ENCODE data around the gene CXCR4. TPM values are rescaled to one million over a fixed set of nuclear protein-coding genes. Genes with fewer than 3 reads are reported as not detected.

CXCR4 gene
- total and polyA plus RNA-seq, 12 donors: 1.5 to 24.0 (median 4.4) TPM

DNA sequence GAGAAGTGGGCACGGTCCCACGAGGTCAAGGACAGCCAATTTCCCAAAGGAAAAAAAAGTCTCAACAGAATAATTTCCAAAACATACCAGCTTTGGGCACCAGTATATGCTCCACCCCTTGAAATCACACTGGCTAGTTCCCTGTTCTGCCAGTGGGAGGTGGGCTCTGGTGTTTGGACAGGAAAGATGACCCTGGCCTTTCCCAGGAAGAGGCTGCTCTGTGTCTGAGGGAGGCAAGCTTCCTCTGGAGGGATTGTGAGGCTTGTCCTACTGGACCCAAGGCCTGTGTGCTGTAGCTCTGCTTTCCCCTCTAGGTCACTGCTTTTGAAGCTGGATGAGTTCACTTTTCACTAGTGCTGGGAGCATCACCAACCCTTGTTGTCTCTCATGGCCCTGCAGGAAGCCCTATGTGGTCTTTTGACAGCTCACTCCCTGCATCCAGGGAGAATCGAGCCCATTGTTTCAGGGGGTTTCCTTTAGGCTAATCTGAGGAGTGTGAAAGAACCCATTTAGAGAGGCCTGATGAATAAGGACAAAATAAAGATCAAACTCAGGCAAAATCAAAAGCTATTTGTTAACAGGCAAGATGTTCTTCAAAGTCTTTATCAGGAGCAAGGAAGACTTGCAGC is 36.3 kb downstream of the CXCR4 start:
- H3K27me3 ChIP-seq: no peaks in the 10 kb centered on the region
- H3K9me3 ChIP-seq: peaks cover 0 to 7% (median 0%) of the 10 kb centered on the region in 11 donors
- H3K27ac ChIP-seq: no peak overlapping the region
- H3K4me3 ChIP-seq: no peak overlapping the region
- no peaks in the 10 kb centered on the region for H3K36me3 ChIP-seq
- intact Hi-C loops (cut with DNase I): no loop called here
- H3K4me1 ChIP-seq: no peaks in the 10 kb centered on the region
- DNase-seq: no peak
- WGBS, 2 donors: 79 to 82% methylated on average over 3 of the region's 3 CpGs
- ATAC-seq: no peak
- TF ChIP-seq CTCF (IDR thresholded peaks at IDR 0.05): no peak

- Histone ChIP-seq H3K36me3 (no peaks in the 10 kb centered on the region), H3K4me3 (no peak overlapping the region), H3K9me3 (peaks cover 0 to 7% (median 0%) of the 10 kb centered on the region in 11 donors), H3K4me1 (no peaks in the 10 kb centered on the region), H3K27me3 (no peaks in the 10 kb centered on the region), H3K27ac (no peak overlapping the region)
- intact Hi-C loops (cut with DNase I): no loop called here
- ATAC-seq: no peak
- WGBS, 2 donors: 88 to 89% methylated on average over 2 of the region's 2 CpGs
- TF ChIP-seq CTCF (IDR thresholded peaks at IDR 0.05): no peak
- no peak for DNase-seq
Measured at GRCh38 chr2:136080114-136080513, 37.8 kb downstream of the CXCR4 start.

- no peaks in the 10 kb centered on the region for H3K4me1 ChIP-seq
- peaks cover 0 to 8% (median 0%) of the 10 kb centered on the region in 11 donors for H3K9me3 ChIP-seq
- no peaks in the 10 kb centered on the region for H3K36me3 ChIP-seq
- H3K27ac ChIP-seq: no peak overlapping the region
- DNase-seq: no peak
- no peak for ATAC-seq
- H3K4me3 ChIP-seq: no peak overlapping the region
- TF ChIP-seq CTCF (IDR thresholded peaks at IDR 0.05): no peak
- 91 to 94% methylated on average over 5 of the region's 5 CpGs for WGBS, 2 donors
- intact Hi-C loops (cut with DNase I): no loop called here
- H3K27me3 ChIP-seq: no peaks in the 10 kb centered on the region
Measured at GRCh38 chr2:136077107-136077506, 40.8 kb downstream of the CXCR4 start.

DNA sequence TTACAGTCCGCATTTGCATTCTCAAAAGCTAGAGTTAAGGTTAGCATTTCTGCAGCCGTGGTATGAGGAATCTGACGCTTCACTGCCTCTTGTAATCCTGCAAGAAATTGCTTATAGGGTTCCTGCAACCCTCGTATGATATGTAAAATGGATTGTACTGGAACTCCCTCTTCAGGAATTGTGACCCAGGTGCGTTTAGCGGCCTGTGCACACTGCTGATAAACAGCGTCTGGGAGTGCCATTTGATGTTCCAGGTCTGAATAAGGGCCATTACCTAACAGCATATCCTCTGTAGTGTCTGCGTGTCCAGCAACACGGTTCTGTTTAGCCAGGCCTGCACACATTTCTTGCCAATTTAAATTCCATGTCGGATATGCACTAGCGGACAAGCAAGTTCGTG is 42.5 kb downstream of the CXCR4 start:
- ATAC-seq: no peak
- Histone ChIP-seq H3K27me3 (no peaks in the 10 kb centered on the region), H3K9me3 (peaks cover 0 to 14% (median 0%) of the 10 kb centered on the region in 11 donors), H3K36me3 (no peaks in the 10 kb centered on the region), H3K4me1 (no peaks in the 10 kb centered on the region), H3K4me3 (no peak overlapping the region), H3K27ac (no peak overlapping the region)
- WGBS, 2 donors: 72 to 79% methylated on average over 12 of the region's 12 CpGs
- intact Hi-C loops (cut with DNase I): no loop called here
- TF ChIP-seq CTCF (IDR thresholded peaks at IDR 0.05): no peak
- no peak for DNase-seq

All from heart right ventricle (tissue), 16 donors.